Ascending aorta (tissue), 2 donors: ENCODE measurements around the gene SORCS3. TPM values are rescaled to one million over a fixed set of nuclear protein-coding genes. Genes with fewer than 3 reads are reported as not detected.

ENCODE experiments used
- DNase-seq, 2 donors: peaks; one replicate each; pipeline ENCODE4 v3.0.0-alpha.2; 2019; ENCODE audit warnings: low spot score in 2 of 2
- H3K27ac ChIP-seq, 2 donors: fragments of 200-600 bp; sonication (generic); one replicate each; pipeline ENCODE4 v1.5.1; 2016 to 2017; ENCODE audit warnings: mild to moderate bottlenecking in 1 of 2
- H3K27me3 ChIP-seq: fragments of 200-600 bp; sonication (generic); one replicate; pipeline ENCODE4 v1.5.1; 2017
- H3K36me3 ChIP-seq, 2 donors: fragments of 200-600 bp; sonication (generic); one replicate each; pipeline ENCODE4 v1.5.1; 2016
- H3K4me1 ChIP-seq, 2 donors: fragments of 200-600 bp; sonication (generic); one replicate each; pipeline ENCODE4 v1.5.1; 2016 to 2017; ENCODE audit warnings: mild to moderate bottlenecking in 1 of 2
- H3K4me3 ChIP-seq, 2 donors: fragments of 200-600 bp; sonication (generic); one replicate each; pipeline ENCODE4 v1.5.1; 2016 to 2017; ENCODE audit warnings: mild to moderate bottlenecking in 1 of 2
- H3K9me3 ChIP-seq, 2 donors: fragments of 200-600 bp; sonication (generic); one replicate each; pipeline ENCODE4 v1.5.1; 2016
- CTCF ChIP-seq, 3 experiments: fragments of 200-600 bp in 2 of 3; fragments of 450-650 bp in 1 of 3; sonication (generic) in 2 of 3; IDR thresholded peaks; one replicate each; pipeline ENCODE4 v1.5.1; 2016 to 2019; ENCODE audit warnings: antibody characterized with exemption in 3 of 3, mild to moderate bottlenecking in 1 of 3, moderate library complexity in 1 of 3
- intact Hi-C: fragments of 100-400 bp; cut with DNase I; formaldehyde crosslinking; loops from one replicate; pipeline ENCODE4 v1.15.1; 2023
- total RNA-seq: library from RNA; depleted of rRNA; stranded (reverse); fragments of >200 nt; gene quantifications from one replicate; pipeline ENCODE4 v1.1.0, GENCODE V29; 2016

The SORCS3 gene
- total RNA-seq, 1 donor from 2014 or later = not detected

- no peak overlapping the region for H3K27ac ChIP-seq
- no peaks in the 10 kb centered on the region for H3K36me3 ChIP-seq
- no peak for TF ChIP-seq CTCF (IDR thresholded peaks at IDR 0.05)
- no peak overlapping the region for H3K4me3 ChIP-seq
- intact Hi-C loops = no loop called here
- no peak for DNase-seq
- no peaks in the 10 kb centered on the region for H3K4me1 ChIP-seq
- no peaks in the 10 kb centered on the region for H3K9me3 ChIP-seq
- H3K27me3 ChIP-seq = no peaks in the 10 kb centered on the region
Measured at GRCh38 chr10:105192146-105192545, 551.1 kb downstream of the SORCS3 start.

GRCh38 chr10:105192861-105193260, 551.8 kb downstream of the SORCS3 start:
- H3K9me3 ChIP-seq = no peaks in the 10 kb centered on the region
- intact Hi-C loops = no loop called here
- H3K4me1 ChIP-seq = no peaks in the 10 kb centered on the region
- no peak for DNase-seq
- H3K36me3 ChIP-seq = no peaks in the 10 kb centered on the region
- no peaks in the 10 kb centered on the region for H3K27me3 ChIP-seq
- no peak overlapping the region for H3K27ac ChIP-seq
- no peak overlapping the region for H3K4me3 ChIP-seq
- TF ChIP-seq CTCF (IDR thresholded peaks at IDR 0.05) = no peak

GRCh38 chr10:105195831-105196230, 554.7 kb downstream of the SORCS3 start:
- TF ChIP-seq CTCF (IDR thresholded peaks at IDR 0.05) = no peak
- DNase-seq = no peak
- Histone ChIP-seq H3K36me3 (no peaks in the 10 kb centered on the region), H3K4me1 (no peaks in the 10 kb centered on the region), H3K9me3 (no peaks in the 10 kb centered on the region), H3K27ac (no peak overlapping the region), H3K4me3 (no peak overlapping the region), H3K27me3 (no peaks in the 10 kb centered on the region)
- intact Hi-C loops = no loop called here

GRCh38 chr10:105197598-105198364, 556.7 kb downstream of the SORCS3 start:
- H3K27me3 ChIP-seq = no peaks in the 10 kb centered on the region
- no peak overlapping the region for H3K4me3 ChIP-seq
- no peak overlapping the region for H3K27ac ChIP-seq
- no peaks in the 10 kb centered on the region for H3K4me1 ChIP-seq
- no peaks in the 10 kb centered on the region for H3K36me3 ChIP-seq
- DNase-seq = no peak
- no peaks in the 10 kb centered on the region for H3K9me3 ChIP-seq
- intact Hi-C loops = no loop called here
- TF ChIP-seq CTCF (IDR thresholded peaks at IDR 0.05) = no peak

- no peaks in the 10 kb centered on the region for H3K4me1 ChIP-seq
- H3K27me3 ChIP-seq = no peaks in the 10 kb centered on the region
- no peak overlapping the region for H3K4me3 ChIP-seq
- no peaks in the 10 kb centered on the region for H3K36me3 ChIP-seq
- no peaks in the 10 kb centered on the region for H3K9me3 ChIP-seq
- intact Hi-C loops = no loop called here
- H3K27ac ChIP-seq = no peak overlapping the region
- TF ChIP-seq CTCF (IDR thresholded peaks at IDR 0.05) = no peak
- no peak for DNase-seq
Measured at GRCh38 chr10:105206616-105207015, 565.5 kb downstream of the SORCS3 start.
